ENCODE data around the gene FBXO9. TPM values are rescaled to one million over a fixed set of nuclear protein-coding genes. Genes with fewer than 3 reads are reported as not detected.

The FBXO9 gene
- total RNA-seq (10 to 100 TPM; 59.0 to 68.6 TPM), total RNA-seq (65.0 to 108 reads per million in 2 donors)

DNA sequence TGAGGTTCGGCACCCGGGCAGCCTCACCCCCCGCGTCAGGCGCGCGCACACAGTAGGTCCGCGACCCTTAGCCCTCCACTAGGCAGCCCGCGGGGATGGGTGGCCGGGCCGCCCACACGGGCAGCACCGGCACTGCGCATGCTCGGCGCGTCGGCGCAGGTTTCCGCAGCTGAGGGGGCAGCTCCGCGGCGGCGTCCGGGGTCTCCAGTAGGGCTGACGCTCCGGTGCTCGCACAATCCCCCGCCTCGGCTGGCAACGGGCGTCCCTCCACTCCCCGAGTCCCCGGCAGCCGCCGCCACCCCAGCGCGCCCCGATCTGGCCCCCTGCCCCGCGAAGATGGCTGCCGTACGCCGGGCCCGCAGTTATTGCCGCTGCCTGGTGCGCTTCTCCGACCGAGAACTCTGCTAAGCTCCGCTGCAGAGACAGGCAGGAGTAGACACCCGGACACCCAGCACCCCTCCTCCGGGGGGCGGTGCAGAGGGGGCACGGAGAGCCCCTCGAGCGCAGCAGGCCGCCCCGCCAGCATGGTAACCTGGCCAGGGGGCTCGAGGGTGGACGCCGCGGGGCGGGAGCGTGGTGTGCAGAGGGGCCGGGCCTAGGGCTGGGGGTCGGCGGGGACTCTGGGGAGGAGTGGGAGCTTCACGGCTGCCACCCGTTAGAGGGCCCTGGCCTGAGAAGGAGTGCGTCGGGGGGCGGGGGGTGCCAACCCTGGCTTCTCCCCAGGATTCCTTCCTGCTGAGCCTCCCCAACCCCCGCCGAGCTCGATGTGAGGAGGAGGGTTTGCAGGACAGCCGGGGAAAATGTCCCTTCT lies at the start of gene FBXO9:
Gene FBXO9 (plus strand): TSS at position 139 of the 811 bp plus-strand sequence. CDS start 386 bp downstream, at position 525.
- peak; percentile 63 to 82 (median 79) for DNase-seq
- ATAC-seq: peak; percentile 68
- peaks cover 32% of the 10 kb centered on the region for H3K4me1 Mint-ChIP-seq
- H3K9me3 ChIP-seq (ENCODE audit: control insufficient read depth, low read length, poor library complexity, severe bottlenecking): no peaks in the 10 kb centered on the region
- H3K27ac Mint-ChIP-seq: peak within 1 kb of the TSS; percentile 87
- H3K27me3 Mint-ChIP-seq: no peaks in the 10 kb centered on the region
- H3K4me3 Mint-ChIP-seq: peak within 1 kb of the TSS; percentile 93
- H3K36me3 Mint-ChIP-seq (ENCODE audit: low read depth): no peaks in the 10 kb centered on the region

DNA sequence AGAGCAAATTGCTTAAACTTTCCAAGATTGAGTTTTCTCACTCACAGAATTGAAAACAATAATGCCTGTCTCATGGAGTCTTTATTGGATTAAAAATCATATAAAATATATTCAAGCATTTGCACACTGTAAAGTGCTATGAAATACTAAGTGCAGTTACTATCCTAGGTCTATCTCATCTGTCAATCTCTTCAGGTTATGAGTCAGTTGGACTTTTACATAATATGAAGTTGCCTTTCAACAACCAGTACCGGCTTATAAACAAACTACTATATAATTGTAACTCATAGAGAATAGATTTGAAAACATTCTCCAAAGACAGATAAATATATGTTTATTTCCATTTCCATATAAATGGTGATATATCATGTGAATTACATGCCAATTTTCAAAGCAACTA lies 49.7 kb upstream of the FBXO9 start:
- Mint-ChIP-seq H3K27me3 (no peaks in the 10 kb centered on the region), H3K27ac (no peak overlapping the region), H3K36me3 (ENCODE audit: low read depth) (peaks cover 13% of the 10 kb centered on the region), H3K4me1 (peaks cover 10% of the 10 kb centered on the region), H3K4me3 (no peak overlapping the region)
- no peak for ATAC-seq
- no peaks in the 10 kb centered on the region for H3K9me3 ChIP-seq (ENCODE audit: control insufficient read depth, low read length, poor library complexity, severe bottlenecking)
- no peak for DNase-seq

DNA sequence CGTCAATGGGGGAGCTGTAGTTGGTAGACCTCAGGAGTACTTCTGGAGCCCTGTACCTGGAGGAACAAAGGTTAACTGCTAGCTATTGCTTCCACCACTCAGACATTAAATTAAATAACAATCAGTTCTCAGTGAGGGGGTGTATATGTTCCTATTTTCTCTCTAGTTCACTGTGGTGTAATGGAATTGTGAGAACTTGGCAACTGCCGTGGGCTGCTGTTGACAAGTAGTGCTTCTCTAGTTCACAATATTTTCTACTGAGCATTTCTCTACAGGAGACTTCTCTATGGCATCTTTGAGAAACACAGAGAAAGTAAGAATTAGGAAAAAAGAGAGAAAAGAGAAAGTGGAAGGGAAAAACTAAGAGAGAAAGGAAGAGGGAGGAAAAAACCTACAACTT lies 46.8 kb upstream of the FBXO9 start:
- Mint-ChIP-seq H3K4me1 (peaks cover 8% of the 10 kb centered on the region), H3K27me3 (no peaks in the 10 kb centered on the region), H3K27ac (no peak overlapping the region), H3K4me3 (no peak overlapping the region), H3K36me3 (ENCODE audit: low read depth) (peaks cover 13% of the 10 kb centered on the region)
- no peak for ATAC-seq
- H3K9me3 ChIP-seq (ENCODE audit: control insufficient read depth, low read length, poor library complexity, severe bottlenecking): no peaks in the 10 kb centered on the region
- no peak for DNase-seq

DNA sequence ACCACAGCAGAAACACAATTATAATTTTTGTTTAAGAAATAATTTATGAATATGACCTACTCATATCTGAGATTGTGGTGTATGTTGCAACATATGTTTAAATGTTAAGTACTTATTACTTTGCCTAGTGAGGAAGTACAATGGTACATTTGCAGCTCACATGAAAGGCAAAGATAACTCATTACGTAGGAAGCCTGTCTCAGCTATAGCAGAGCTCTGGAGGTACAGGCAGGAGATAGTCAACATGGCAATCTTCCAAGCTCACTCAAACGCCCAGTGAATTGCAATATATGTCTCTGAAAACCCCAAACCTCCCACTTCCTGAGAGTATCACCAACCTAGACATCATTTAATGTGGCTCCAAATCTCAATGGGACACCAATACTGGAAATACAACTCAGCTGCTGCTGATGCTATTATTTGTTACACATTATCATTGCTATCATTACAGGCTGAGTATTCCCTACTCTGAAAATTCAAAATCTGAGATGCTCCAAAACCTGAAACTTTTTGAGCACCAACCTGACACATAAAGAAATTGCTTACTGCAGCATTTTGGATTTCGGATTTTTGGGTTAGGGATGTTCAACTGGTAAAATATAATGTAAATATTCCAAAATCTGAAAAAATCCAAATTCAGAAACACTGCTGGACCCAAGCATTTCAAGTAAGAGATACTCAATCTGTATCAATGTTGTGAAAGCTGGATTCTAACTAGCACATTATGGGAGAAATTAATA lies 45.0 kb upstream of the FBXO9 start:
- no peak for ATAC-seq
- no peak for DNase-seq
- no peaks in the 10 kb centered on the region for H3K9me3 ChIP-seq (ENCODE audit: control insufficient read depth, low read length, poor library complexity, severe bottlenecking)
- no peak overlapping the region for H3K27ac Mint-ChIP-seq
- peaks cover 5% of the 10 kb centered on the region for H3K4me1 Mint-ChIP-seq
- H3K27me3 Mint-ChIP-seq: no peaks in the 10 kb centered on the region
- H3K36me3 Mint-ChIP-seq (ENCODE audit: low read depth): peaks cover 12% of the 10 kb centered on the region
- H3K4me3 Mint-ChIP-seq: no peak overlapping the region

DNA sequence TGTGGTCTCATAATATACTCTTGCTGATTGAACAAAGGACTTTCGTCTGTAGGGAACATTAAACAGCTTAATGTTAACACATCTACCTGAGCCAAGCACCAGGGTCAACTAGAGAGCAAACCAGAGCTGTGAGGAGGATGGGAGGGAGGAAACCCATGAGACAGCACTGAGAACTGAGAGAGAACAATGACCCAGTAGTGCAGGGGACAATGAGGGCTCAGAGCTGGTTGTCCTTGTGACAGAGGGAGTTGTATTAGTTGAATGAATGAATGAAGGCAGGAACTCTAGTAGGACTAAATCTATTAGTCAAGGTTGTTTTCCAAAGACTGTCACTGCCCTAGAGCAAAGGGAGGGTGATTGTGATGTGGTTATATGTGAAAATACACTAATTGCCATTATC lies 41.9 kb upstream of the FBXO9 start:
- H3K36me3 Mint-ChIP-seq (ENCODE audit: low read depth): peaks cover 11% of the 10 kb centered on the region
- ATAC-seq: no peak

DNA sequence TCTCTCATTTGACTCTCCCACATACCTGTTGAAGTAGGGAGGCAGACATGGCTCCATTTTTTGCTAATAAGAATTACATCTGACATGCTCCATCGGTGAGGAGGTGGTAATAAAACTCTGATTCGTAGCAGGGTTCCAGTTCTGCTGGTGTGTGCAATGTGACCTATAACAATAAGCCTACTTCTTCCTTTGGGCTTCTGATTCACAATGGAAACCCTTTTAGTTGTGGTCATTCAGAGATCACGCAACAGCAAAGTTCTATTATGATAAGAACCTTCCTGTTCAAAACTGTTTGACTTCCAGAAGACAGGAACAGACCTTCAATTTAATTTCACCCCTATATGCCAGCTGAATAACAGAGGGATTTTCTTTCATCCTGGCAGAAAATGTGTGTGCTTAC lies 38.7 kb upstream of the FBXO9 start:
- ATAC-seq: no peak
- no peak overlapping the region for H3K27ac Mint-ChIP-seq

More for the DNA sequence above, 41.9 kb upstream of the FBXO9 start:
- no peak for DNase-seq
- H3K9me3 ChIP-seq (ENCODE audit: control insufficient read depth, low read length, poor library complexity, severe bottlenecking): no peaks in the 10 kb centered on the region
- peaks cover 5% of the 10 kb centered on the region for H3K4me1 Mint-ChIP-seq
- H3K27ac Mint-ChIP-seq: no peak overlapping the region
- H3K4me3 Mint-ChIP-seq: no peak overlapping the region
- H3K27me3 Mint-ChIP-seq: no peaks in the 10 kb centered on the region

DNA sequence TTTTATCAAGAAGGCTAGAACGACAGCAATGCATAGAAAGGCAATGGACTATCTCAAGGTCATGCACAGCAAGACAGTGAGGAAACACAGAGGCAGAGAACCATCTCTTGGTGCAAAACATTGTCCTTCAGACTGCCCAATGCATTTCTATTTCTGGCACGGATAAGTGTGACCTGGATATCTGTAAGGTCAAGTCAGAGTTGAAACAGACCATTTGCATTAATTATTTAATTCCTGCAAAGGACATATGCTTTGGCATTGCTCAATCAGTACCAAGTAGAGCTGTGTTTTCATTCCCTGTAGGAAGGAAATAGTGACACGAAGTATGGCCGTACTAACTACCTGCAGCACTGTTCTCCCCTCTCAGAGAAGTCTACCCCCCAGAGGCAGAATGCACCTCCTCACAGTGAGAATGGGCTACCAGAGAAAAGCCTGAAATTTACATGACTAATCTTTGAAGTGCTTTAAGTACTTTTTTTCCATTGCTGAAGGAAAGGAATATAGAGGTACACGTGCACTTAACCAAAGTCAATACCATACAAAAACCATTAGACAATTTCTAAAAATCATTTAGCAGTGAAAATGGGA lies 38.0 kb upstream of the FBXO9 start:
- Mint-ChIP-seq H3K36me3 (ENCODE audit: low read depth) (peaks cover 12% of the 10 kb centered on the region), H3K27me3 (no peaks in the 10 kb centered on the region), H3K27ac (no peak overlapping the region), H3K4me1 (peaks cover 2% of the 10 kb centered on the region), H3K4me3 (no peak overlapping the region)
- no peaks in the 10 kb centered on the region for H3K9me3 ChIP-seq (ENCODE audit: control insufficient read depth, low read length, poor library complexity, severe bottlenecking)
- ATAC-seq: no peak
- DNase-seq: no peak

More for the DNA sequence above, 38.7 kb upstream of the FBXO9 start:
- Mint-ChIP-seq H3K27me3 (no peaks in the 10 kb centered on the region), H3K4me3 (no peak overlapping the region), H3K36me3 (ENCODE audit: low read depth) (peaks cover 12% of the 10 kb centered on the region), H3K4me1 (peaks cover 2% of the 10 kb centered on the region)
- H3K9me3 ChIP-seq (ENCODE audit: control insufficient read depth, low read length, poor library complexity, severe bottlenecking): no peaks in the 10 kb centered on the region
- no peak for DNase-seq

DNA sequence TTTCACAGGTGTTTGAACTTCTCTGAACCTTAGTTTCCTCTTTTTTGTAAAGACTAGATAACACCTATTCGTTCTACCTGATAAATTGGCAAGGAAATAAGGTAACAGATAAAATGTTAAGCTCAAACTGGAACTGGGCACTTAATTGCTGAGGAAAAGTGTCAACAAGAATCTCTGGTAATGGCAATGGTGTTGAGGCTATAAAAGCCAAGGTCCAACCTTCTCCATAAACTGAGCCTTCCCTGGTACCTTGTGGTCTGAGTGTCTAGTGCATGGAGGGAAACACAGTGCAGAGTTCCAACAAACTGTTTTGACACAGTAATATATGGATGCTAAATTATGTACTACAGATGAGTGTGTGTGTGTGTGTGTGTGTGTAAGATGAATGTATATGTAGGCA lies 36.7 kb upstream of the FBXO9 start:
- peaks cover 10% of the 10 kb centered on the region for H3K36me3 Mint-ChIP-seq (ENCODE audit: low read depth)
- no peaks in the 10 kb centered on the region for H3K9me3 ChIP-seq (ENCODE audit: control insufficient read depth, low read length, poor library complexity, severe bottlenecking)
- H3K27ac Mint-ChIP-seq: no peak overlapping the region
- H3K4me1 Mint-ChIP-seq: peaks cover 2% of the 10 kb centered on the region
- no peak overlapping the region for H3K4me3 Mint-ChIP-seq
- DNase-seq (no peak), ATAC-seq (no peak)
- no peaks in the 10 kb centered on the region for H3K27me3 Mint-ChIP-seq

DNA sequence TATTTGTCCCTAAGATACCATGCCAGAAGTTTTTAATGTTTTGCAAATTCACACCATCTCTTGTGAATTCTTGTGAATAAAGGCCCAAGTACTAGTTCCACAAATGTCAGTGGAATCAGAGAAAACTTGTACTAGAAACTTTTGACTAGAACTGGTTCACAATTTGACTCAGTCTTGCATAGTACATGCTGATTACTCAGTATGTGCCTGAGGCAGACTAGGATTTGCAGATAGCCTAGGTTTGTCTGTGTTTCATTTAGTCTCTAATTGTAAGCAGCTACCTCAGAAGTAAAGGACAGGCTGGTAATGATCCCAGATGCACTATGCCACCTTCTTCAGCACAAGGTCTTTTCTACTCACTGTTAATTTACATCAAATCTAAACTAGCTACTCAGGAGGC lies 35.9 kb upstream of the FBXO9 start:
- H3K27ac Mint-ChIP-seq: no peak overlapping the region
- H3K4me1 Mint-ChIP-seq: no peaks in the 10 kb centered on the region
- DNase-seq (no peak), ATAC-seq (no peak)
- H3K27me3 Mint-ChIP-seq: no peaks in the 10 kb centered on the region
- H3K36me3 Mint-ChIP-seq (ENCODE audit: low read depth): peaks cover 8% of the 10 kb centered on the region
- no peak overlapping the region for H3K4me3 Mint-ChIP-seq
- no peaks in the 10 kb centered on the region for H3K9me3 ChIP-seq (ENCODE audit: control insufficient read depth, low read length, poor library complexity, severe bottlenecking)

DNA sequence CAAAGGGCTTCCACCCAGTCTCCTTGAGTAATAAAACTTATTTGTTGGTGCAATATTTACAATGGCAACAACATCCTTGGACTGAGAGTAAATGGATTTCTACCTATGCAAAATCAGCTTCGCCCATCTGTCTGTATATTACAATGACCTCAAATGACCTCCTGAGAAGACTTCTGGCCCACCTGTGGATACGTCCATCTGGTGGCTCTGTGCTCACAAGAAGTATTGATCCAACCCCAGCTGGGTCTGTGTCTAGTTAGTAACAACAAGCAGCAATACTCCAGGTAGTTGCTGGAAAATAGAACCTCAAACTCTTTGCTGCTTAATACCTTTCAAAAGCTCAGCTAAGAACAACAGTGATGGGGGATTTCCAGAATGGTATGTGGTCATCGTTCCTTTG lies 35.4 kb upstream of the FBXO9 start:
- ATAC-seq (no peak), DNase-seq (no peak)
- Mint-ChIP-seq H3K4me3 (no peak overlapping the region), H3K36me3 (ENCODE audit: low read depth) (peaks cover 10% of the 10 kb centered on the region), H3K27ac (no peak overlapping the region), H3K27me3 (no peaks in the 10 kb centered on the region), H3K4me1 (peaks cover 2% of the 10 kb centered on the region)
- H3K9me3 ChIP-seq (ENCODE audit: control insufficient read depth, low read length, poor library complexity, severe bottlenecking): no peaks in the 10 kb centered on the region

DNA sequence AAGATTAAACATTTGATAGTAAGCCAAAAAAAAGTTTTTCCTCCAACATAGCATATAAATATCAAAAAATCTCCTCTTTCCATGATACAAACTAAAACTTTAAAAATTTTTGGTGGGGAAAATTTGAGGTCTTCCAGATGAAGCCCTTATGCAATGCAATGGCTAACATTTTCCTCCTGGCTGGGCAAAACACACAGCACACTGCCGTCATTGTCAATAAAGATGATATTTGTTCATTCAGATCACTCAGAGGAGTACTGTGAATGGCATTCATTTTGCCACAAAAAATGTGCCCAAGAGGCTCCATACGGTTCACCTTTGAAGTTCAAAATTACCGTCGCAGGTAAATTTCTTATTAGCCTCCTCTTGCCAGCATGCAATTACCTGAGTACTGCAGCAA lies 33.9 kb upstream of the FBXO9 start:
- Mint-ChIP-seq H3K27ac (no peak overlapping the region), H3K27me3 (no peaks in the 10 kb centered on the region), H3K4me1 (peaks cover 6% of the 10 kb centered on the region), H3K36me3 (ENCODE audit: low read depth) (peaks cover 13% of the 10 kb centered on the region), H3K4me3 (no peak overlapping the region)
- H3K9me3 ChIP-seq (ENCODE audit: control insufficient read depth, low read length, poor library complexity, severe bottlenecking): no peaks in the 10 kb centered on the region
- no peak for DNase-seq
- no peak for ATAC-seq

DNA sequence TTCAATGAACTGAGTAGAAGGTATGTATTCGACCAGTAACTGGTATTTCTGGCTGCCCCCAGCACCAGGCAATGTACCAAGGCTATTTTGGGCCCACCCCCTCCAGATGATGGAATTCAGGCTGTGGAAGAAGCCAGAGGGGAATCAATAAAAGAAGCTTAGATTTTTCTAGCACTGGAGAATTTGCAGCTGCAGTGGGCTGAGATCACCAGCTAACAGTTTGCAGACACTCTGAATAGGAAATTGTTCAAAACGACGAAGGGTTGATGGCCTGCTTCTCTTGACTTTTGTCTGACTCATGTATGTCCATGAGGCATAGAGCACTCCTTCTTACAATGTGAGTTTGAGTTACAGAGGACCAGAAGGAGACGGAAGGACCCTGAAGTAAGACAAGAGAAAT lies 32.4 kb upstream of the FBXO9 start:
- H3K4me1 Mint-ChIP-seq: peaks cover 8% of the 10 kb centered on the region

DNA sequence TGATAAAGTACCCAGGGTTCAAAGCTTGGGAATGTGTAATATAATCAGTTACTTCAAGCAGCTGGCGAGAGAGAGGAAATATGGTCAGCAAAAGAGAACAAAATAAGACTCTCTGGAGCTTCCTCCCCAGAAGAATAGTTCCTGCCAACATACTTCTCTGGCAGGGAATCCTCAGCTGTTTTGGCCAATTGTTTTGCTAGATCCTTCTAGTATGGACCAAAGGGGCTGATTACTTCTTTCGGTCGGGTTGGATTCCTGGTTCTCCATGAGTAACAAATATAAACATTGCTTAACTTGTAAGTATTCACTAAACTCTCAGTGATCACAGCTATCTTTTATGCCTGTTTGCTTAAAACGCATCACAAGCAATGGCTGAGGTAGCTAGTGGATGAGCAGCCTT lies 31.4 kb upstream of the FBXO9 start:
- ATAC-seq (no peak), DNase-seq (no peak)
- Mint-ChIP-seq H3K27ac (no peak overlapping the region), H3K36me3 (ENCODE audit: low read depth) (peaks cover 12% of the 10 kb centered on the region), H3K4me3 (no peak overlapping the region), H3K27me3 (no peaks in the 10 kb centered on the region), H3K4me1 (peaks cover 8% of the 10 kb centered on the region)
- no peaks in the 10 kb centered on the region for H3K9me3 ChIP-seq (ENCODE audit: control insufficient read depth, low read length, poor library complexity, severe bottlenecking)

More for the DNA sequence above, 32.4 kb upstream of the FBXO9 start:
- Mint-ChIP-seq H3K27me3 (no peaks in the 10 kb centered on the region), H3K36me3 (ENCODE audit: low read depth) (peaks cover 15% of the 10 kb centered on the region), H3K27ac (no peak overlapping the region), H3K4me3 (no peak overlapping the region)
- ATAC-seq (no peak), DNase-seq (no peak)
- H3K9me3 ChIP-seq (ENCODE audit: control insufficient read depth, low read length, poor library complexity, severe bottlenecking): no peaks in the 10 kb centered on the region
